ENCODE data around the gene TBC1D5. TPM values are rescaled to one million over a fixed set of nuclear protein-coding genes. Genes with fewer than 3 reads are reported as not detected.

The TBC1D5 gene
- total and polyA plus RNA-seq, 7 donors, result 7.2 to 82.3 (median 43.7) TPM

DNA sequence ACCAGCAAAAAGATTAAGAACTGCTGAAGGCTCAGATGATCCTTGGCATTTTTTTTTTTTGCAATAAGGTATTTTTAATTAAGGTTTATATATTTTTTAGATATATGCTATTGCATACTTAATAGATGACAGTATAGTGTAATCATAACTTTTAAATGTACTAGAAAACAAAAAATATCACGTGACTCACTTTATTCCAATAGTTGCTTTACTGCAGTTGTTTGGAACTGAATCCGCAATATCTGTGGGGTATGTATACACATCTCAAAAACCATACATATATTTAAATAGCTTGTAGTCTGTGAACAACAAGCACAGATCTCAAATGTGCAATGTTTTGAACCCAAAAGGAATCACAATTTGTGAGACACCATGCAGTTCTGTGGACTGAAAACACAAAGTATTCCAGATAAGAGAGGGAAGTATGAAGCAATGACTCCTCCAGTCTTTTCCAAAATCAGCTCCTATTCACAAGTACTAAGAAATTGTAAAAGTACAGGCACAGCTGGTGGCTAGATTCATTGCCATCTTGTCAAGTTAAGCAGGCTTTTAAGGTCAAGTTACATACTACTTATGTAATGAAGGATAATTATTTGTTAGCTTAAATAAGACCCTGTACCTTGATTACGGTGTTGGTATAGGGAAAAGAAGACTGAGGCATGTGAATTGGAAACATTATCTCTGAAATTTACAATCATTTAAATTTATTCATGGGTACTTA lies 331.1 kb downstream of the TBC1D5 start:
- H3K36me3 ChIP-seq, result no peaks in the 10 kb centered on the region
- no peaks in the 10 kb centered on the region for H3K27me3 ChIP-seq
- no peak overlapping the region for H3K4me3 ChIP-seq
- no peaks in the 10 kb centered on the region for H3K9me3 ChIP-seq
- H3K27ac ChIP-seq, result no peak overlapping the region
- WGBS, 2 donors, result 93 to 94% methylated on average over 3 of the region's 3 CpGs
- DNase-seq, result no peak
- H3K4me1 ChIP-seq, result no peaks in the 10 kb centered on the region
- TF ChIP-seq POLR2AphosphoS5 (IDR thresholded peaks at IDR 0.05) (no peak), EP300 (IDR thresholded peaks at IDR 0.05) (no peak), POLR2A (IDR thresholded peaks at IDR 0.05) (no peak)
- TF ChIP-seq, protein P1, sequence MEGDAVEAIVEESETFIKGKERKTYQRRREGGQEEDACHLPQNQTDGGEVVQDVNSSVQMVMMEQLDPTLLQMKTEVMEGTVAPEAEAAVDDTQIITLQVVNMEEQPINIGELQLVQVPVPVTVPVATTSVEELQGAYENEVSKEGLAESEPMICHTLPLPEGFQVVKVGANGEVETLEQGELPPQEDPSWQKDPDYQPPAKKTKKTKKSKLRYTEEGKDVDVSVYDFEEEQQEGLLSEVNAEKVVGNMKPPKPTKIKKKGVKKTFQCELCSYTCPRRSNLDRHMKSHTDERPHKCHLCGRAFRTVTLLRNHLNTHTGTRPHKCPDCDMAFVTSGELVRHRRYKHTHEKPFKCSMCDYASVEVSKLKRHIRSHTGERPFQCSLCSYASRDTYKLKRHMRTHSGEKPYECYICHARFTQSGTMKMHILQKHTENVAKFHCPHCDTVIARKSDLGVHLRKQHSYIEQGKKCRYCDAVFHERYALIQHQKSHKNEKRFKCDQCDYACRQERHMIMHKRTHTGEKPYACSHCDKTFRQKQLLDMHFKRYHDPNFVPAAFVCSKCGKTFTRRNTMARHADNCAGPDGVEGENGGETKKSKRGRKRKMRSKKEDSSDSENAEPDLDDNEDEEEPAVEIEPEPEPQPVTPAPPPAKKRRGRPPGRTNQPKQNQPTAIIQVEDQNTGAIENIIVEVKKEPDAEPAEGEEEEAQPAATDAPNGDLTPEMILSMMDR (IDR thresholded peaks at IDR 0.05), result no peak
- intact Hi-C loops (cut with DNase I), result loop anchor here (5.0 kb wide), 1 partner anchor 809 kb away; no protein-coding TSS in a partner anchor

DNA sequence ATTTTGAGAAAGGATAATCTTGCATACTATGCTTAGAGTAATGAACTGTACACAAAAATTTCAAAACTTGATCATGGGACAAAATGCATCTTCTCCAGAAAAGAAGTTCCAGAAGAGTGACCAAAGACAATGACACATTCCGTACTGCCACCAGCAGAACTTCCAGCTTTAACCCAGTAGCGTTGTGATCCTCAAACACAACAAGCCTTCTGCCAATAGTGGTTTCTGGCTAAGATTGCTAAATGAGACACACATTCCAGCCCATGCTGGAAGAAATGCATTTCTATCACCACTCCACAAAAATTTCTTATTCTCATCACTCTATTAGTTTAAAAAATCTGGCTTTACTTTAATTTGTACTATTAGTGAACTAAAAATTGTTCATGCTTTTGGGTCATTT lies 334.9 kb downstream of the TBC1D5 start:
- intact Hi-C loops (cut with DNase I), result no loop called here
- no peak for TF ChIP-seq POLR2A (IDR thresholded peaks at IDR 0.05)
- TF ChIP-seq, protein P1 (IDR thresholded peaks at IDR 0.05), result no peak
- no peak for TF ChIP-seq POLR2AphosphoS5 (IDR thresholded peaks at IDR 0.05)
- TF ChIP-seq EP300 (IDR thresholded peaks at IDR 0.05), result no peak
- H3K9me3 ChIP-seq, result no peaks in the 10 kb centered on the region
- H3K27ac ChIP-seq, result no peak overlapping the region
- H3K27me3 ChIP-seq, result no peaks in the 10 kb centered on the region
- no peak for DNase-seq
- H3K4me1 ChIP-seq, result no peaks in the 10 kb centered on the region
- 92 to 93% methylated on average over 2 of the region's 2 CpGs for WGBS, 2 donors
- H3K36me3 ChIP-seq, result peaks cover 0 to 16% (median 1%) of the 10 kb centered on the region in 4 donors
- no peak overlapping the region for H3K4me3 ChIP-seq

DNA sequence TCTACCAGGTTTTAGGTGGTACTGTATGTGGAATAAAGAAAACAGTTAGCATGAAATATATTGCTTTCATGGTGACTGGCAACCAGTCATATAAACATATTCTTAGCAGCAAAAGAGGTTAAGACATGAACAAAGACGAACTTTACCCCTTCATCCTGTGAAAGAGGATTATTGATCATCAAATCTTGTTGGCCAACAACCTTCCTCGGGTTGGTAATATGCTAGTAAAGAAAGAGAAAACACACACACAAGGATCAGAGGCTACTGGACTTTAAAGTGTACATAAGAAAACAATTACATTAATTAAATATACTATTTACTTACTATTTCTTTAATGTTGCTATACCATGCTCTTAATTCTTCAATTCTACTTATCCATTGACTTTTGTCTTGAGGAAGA lies 337.9 kb downstream of the TBC1D5 start:
- peaks cover 0 to 23% (median 1%) of the 10 kb centered on the region in 4 donors for H3K36me3 ChIP-seq
- intact Hi-C loops (cut with DNase I), result no loop called here
- H3K9me3 ChIP-seq, result no peaks in the 10 kb centered on the region
- 67 to 84% methylated on average over 2 of the region's 2 CpGs for WGBS, 2 donors
- TF ChIP-seq POLR2AphosphoS5 (IDR thresholded peaks at IDR 0.05) (no peak), EP300 (IDR thresholded peaks at IDR 0.05) (no peak), POLR2A (IDR thresholded peaks at IDR 0.05) (no peak)
- TF ChIP-seq, protein P1 (IDR thresholded peaks at IDR 0.05), result no peak
- no peaks in the 10 kb centered on the region for H3K27me3 ChIP-seq
- no peak overlapping the region for H3K4me3 ChIP-seq
- H3K27ac ChIP-seq, result no peak overlapping the region
- H3K4me1 ChIP-seq, result no peaks in the 10 kb centered on the region
- no peak for DNase-seq

DNA sequence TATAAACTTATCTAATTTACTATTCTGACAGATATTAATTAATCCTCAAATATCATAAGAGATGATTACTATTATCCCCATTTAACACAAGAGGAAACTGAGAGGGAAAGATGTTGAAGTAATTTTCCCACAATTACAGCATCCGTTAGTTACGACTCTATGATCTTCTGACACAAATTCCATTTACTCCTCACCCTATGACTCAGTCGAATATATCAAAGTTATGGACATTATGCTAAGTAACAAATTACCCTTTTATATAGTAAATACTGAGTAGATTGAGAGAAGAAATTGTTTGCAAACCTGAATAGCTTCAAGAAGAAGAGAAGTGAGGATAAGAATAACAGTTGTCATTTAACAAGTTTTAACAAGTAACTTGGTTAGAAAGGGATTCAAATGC lies 340.0 kb downstream of the TBC1D5 start:
- Histone ChIP-seq H3K9me3 (no peaks in the 10 kb centered on the region), H3K27ac (no peak overlapping the region), H3K27me3 (no peaks in the 10 kb centered on the region), H3K36me3 (peaks cover 0 to 23% (median 1%) of the 10 kb centered on the region in 4 donors), H3K4me3 (no peak overlapping the region), H3K4me1 (no peaks in the 10 kb centered on the region)
- intact Hi-C loops (cut with DNase I), result no loop called here
- DNase-seq, result no peak
- TF ChIP-seq POLR2A (IDR thresholded peaks at IDR 0.05), result no peak
- TF ChIP-seq, protein P1 (IDR thresholded peaks at IDR 0.05), result no peak
- TF ChIP-seq EP300 (IDR thresholded peaks at IDR 0.05), result no peak
- TF ChIP-seq POLR2AphosphoS5 (IDR thresholded peaks at IDR 0.05), result no peak
- 89 to 91% methylated on average over 3 of the region's 3 CpGs for WGBS, 2 donors

Measured in sigmoid colon (tissue), 7 donors.